HEK293T (cell line): Measurements from ENCODE around the gene ZNF580.

Source experiments
- CTCF ChIA-PET: fragments of 350-600 bp; formaldehyde crosslinking; extraction: SDS; loops from one replicate; lab custom pipeline; 2021; ENCODE audit warnings: antibody characterized with exemption, inconsistent platforms; lab: Yijun Ruan, JAX
- POLR2A ChIA-PET: fragments of 350-600 bp; formaldehyde crosslinking; extraction: SDS; loops from one replicate; lab custom pipeline; 2020; ENCODE audit warnings: antibody characterized with exemption, inconsistent platforms; lab: Yijun Ruan, JAX
- DNase-seq: peaks from one replicate; pipeline ENCODE4 v3.0.0; 2012; ENCODE audit warnings: mixed read lengths; ENCODE audit errors: extremely low spot score
- ARNT ChIP-seq: fragments of 450-650 bp; IDR thresholded peaks from 2 replicates; pipeline ENCODE4 v1.6.1; 2017; ENCODE audit warnings: mild to moderate bottlenecking
- BHLHE40 ChIP-seq: fragments of 450-650 bp; IDR thresholded peaks from 2 replicates; pipeline ENCODE4 v1.6.1; 2016; ENCODE audit warnings: mild to moderate bottlenecking, moderate library complexity, borderline replicate concordance
- CTBP1 ChIP-seq: fragments of 450-650 bp; IDR thresholded peaks from 2 replicates; pipeline ENCODE4 v1.6.1; 2016; ENCODE audit warnings: borderline replicate concordance
- ELF4 ChIP-seq: fragments of 450-650 bp; IDR thresholded peaks from 2 replicates; pipeline ENCODE4 v1.6.1; 2017; ENCODE audit warnings: antibody characterized with exemption
- FOXA1 ChIP-seq: fragments of 450-650 bp; IDR thresholded peaks from 2 replicates; pipeline ENCODE4 v1.6.1; 2016; ENCODE audit warnings: mild to moderate bottlenecking
- FOXK2 ChIP-seq: fragments of 450-650 bp; IDR thresholded peaks from 2 replicates; pipeline ENCODE4 v1.6.1; 2016; ENCODE audit warnings: mild to moderate bottlenecking
- FOXM1 ChIP-seq: fragments of 450-650 bp; IDR thresholded peaks from 2 replicates; pipeline ENCODE4 v1.6.1; 2017; ENCODE audit warnings: mild to moderate bottlenecking, borderline replicate concordance
- HDGF ChIP-seq: fragments of 450-650 bp; IDR thresholded peaks from 2 replicates; pipeline ENCODE4 v1.6.1; 2017; ENCODE audit warnings: antibody characterized with exemption, borderline replicate concordance
- L3MBTL2 ChIP-seq: fragments of 450-650 bp; conservative IDR thresholded peaks from 2 replicates; pipeline ENCODE4 v1.6.1; 2016; ENCODE audit warnings: mild to moderate bottlenecking
- LEF1 ChIP-seq: fragments of 450-650 bp; IDR thresholded peaks from 2 replicates; pipeline ENCODE4 v1.6.1; 2017; ENCODE audit warnings: mild to moderate bottlenecking, borderline replicate concordance
- NFRKB ChIP-seq: fragments of 450-650 bp; IDR thresholded peaks from 2 replicates; pipeline ENCODE4 v1.6.1; 2016; ENCODE audit warnings: mild to moderate bottlenecking, moderate library complexity
- SP1 ChIP-seq: fragments of 450-650 bp; IDR thresholded peaks from 2 replicates; pipeline ENCODE4 v1.6.1; 2017
- SUZ12 ChIP-seq: fragments of 450-650 bp; IDR thresholded peaks from 2 replicates; pipeline ENCODE4 v1.6.1; 2016; ENCODE audit warnings: mild to moderate bottlenecking
- TARDBP ChIP-seq: fragments of 450-650 bp; IDR thresholded peaks from 2 replicates; pipeline ENCODE4 v1.6.1; 2016
- ZNF384 ChIP-seq: fragments of 450-650 bp; IDR thresholded peaks from 2 replicates; pipeline ENCODE4 v1.6.1; 2016
- TF ChIP-seq, protein P1 (sequence below): fragments of 450-650 bp; IDR thresholded peaks from 2 replicates; pipeline ENCODE4 v1.6.1; 2016

Gene ZNF580

DNA sequence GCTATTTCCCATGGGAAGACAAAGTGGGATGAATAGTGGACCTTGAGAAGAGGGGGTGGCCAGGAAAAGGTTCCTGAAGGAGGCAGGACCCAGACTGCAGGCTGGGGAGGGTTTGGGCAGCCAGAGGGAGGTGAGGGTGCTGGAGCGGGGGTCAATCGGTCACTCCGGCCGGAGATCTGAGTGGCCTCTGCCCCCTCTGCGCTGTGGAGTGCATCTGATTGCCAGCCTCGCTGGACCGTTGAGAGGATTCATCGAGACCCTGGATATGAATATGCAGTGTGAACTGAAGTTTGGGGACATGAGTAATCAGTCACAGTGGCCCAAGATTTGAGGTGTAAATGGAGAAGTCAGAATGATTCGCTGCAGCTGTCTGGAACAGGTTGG lies 5.5 kb upstream of the ZNF580 start:
- ChIA-PET POLR2A (interaction anchor here (0.9 to 1.4 kb wide), 3 partner anchors 11 to 30 kb away, joined by 3 to 6 read pairs (median 4); partner anchors contain the start of genes ZNF784 and ZNF865), CTCF (interaction anchor here (0.6 kb wide), 1 partner anchor 19 kb away, joined by 3 read pairs; no protein-coding TSS in a partner anchor)
- no peak for DNase-seq
- TF ChIP-seq FOXK2: no peak
- no peak for TF ChIP-seq NFRKB
- no peak for TF ChIP-seq TARDBP
- no peak for TF ChIP-seq CTBP1
- TF ChIP-seq ELF4: no peak
- no peak for TF ChIP-seq ARNT

DNA sequence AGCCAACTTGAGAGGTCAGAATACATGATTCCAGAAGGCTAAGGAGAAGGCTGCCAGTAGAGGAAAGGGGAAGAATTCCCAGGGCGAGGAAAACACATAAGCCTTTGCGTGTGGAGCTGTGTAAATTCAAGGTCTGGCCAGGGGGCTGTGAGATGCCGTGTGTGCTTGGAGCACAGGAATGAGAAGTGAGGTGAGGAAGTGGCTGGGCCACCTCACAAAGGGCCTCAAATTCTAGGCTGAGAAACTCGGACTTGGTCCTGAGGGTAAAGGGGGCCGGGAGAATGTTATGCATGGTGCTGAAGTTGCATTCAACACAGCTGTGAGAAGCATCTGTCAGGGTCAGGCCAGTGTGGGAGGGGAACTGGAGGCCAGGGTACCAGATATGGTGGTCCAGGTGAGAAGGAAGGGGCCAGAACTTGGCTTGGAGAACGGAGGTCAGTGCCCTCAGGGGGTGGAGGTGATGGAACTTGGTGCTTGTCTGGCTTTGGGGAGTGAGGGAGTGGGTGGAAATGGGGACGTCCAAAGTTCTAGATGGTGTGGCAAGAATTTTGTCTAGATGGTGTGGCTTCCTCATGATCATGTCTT lies 4.9 kb upstream of the ZNF580 start:
- ChIA-PET POLR2A (interaction anchor here (0.6 to 2.4 kb wide), 5 partner anchors 11 to 469 kb away, joined by 3 to 12 read pairs (median 3); partner anchors contain the start of genes CCDC106, U2AF2 and ZNF784), CTCF (interaction anchor here (0.6 kb wide), 2 partner anchors 18 to 36 kb away, joined by 3 to 5 read pairs; no protein-coding TSS in a partner anchor)
- TF ChIP-seq ELF4 (no peak), SP1 (no peak), SUZ12 (no peak), HDGF (no peak), BHLHE40 (no peak), FOXA1 (no peak), LEF1 (no peak), FOXM1 (no peak), ARNT (no peak), TARDBP (no peak), FOXK2 (no peak), NFRKB (no peak), CTBP1 (no peak), ZNF384 (no peak), L3MBTL2 (no peak)
- TF ChIP-seq, protein P1, sequence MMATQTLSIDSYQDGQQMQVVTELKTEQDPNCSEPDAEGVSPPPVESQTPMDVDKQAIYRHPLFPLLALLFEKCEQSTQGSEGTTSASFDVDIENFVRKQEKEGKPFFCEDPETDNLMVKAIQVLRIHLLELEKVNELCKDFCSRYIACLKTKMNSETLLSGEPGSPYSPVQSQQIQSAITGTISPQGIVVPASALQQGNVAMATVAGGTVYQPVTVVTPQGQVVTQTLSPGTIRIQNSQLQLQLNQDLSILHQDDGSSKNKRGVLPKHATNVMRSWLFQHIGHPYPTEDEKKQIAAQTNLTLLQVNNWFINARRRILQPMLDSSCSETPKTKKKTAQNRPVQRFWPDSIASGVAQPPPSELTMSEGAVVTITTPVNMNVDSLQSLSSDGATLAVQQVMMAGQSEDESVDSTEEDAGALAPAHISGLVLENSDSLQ: no peak
- DNase-seq: no peak

DNA sequence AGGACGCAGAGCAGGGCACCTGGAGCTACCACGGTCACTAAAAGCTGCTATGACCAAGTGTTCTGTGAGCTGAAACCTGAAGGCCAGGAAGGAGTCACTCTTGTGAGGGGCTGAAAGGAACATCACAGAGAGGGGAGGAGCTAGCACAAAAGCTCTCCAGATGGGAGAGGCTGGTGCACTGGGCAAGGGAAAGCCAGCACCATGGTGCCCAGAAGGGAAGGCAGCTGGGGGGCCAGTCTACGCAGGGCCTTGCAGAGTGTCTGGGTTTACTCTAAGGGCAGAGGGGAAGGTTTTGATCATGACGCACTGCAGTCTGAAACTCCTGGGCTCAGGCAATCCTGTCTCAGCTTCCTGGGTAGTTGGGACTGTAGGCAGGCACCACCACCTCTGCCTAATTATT lies 4.1 kb upstream of the ZNF580 start:
- DNase-seq: no peak
- ChIA-PET CTCF (no interaction called here), POLR2A (interaction anchor here (0.6 to 2.4 kb wide), 7 partner anchors 8 to 577 kb away, joined by 3 to 12 read pairs (median 3); partner anchors contain the start of genes U2AF2 and ZNF784)
- TF ChIP-seq TARDBP (no peak), FOXA1 (no peak), ELF4 (no peak), CTBP1 (no peak)

DNA sequence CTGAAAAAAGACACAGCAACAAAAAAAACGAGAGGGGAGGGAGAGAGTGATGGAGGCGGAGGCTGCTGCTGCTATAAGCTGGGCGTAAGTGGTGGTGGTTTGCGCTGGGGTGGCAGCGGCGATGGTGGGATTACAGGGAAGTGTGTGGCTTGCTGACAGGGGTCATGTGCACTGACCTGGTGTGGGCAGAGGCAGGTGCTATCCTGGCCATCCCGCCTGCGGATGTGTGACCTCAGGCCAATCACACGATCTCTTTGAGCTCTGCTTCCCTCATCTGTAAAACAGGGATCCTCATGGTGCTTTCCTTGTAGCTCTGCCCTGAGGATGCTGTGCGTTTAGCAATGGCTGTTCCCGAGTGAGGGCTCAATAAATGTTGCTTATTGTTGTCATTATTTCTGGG lies 3.3 kb upstream of the ZNF580 start:
- CTCF ChIA-PET: no interaction called here
- TF ChIP-seq L3MBTL2 (no peak), LEF1 (no peak), BHLHE40 (no peak), CTBP1 (no peak), SUZ12 (no peak), SP1 (no peak), HDGF (no peak), TARDBP (no peak), FOXK2 (no peak), ZNF384 (no peak), NFRKB (no peak), ELF4 (no peak), ARNT (no peak), FOXM1 (no peak), FOXA1 (no peak)
- TF ChIP-seq, protein P1: no peak
- DNase-seq: no peak
- POLR2A ChIA-PET: interaction anchor here (1.2 to 2.4 kb wide), 4 partner anchors 9 to 17 kb away, joined by 3 to 12 read pairs (median 6); partner anchors contain the start of genes U2AF2 and ZNF784

DNA sequence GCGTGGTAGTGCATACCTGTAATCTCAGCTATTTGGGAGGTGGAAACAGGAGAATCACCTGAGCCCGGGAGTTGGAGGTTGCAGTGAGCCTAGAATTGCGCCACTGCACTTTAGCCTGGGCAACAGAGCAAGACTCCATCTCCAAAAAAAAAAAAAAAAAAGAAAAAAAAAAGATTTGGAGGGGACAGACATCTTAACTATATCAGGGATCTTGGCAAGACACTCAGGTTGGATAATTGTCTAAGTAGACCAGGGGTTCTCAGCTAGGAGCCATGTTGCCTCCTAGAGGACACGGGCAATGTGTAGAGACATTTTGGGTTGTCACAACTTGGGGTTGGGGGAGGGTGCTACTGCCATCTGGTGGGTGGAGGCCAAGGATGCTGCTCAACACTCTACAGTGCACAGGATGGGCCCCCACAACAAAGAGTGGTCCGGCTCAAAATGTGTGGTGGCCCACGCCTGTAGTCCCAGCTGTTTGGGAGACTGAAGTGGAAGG lies 1.9 kb upstream of the ZNF580 start:
- DNase-seq: peak; percentile 26
- TF ChIP-seq SP1: no peak
- TF ChIP-seq LEF1: no peak
- no peak for TF ChIP-seq BHLHE40
- TF ChIP-seq CTBP1: no peak
- TF ChIP-seq FOXA1: no peak
- no peak; the same call in 1 of the 2 replicates for TF ChIP-seq ZNF384
- no peak for TF ChIP-seq NFRKB
- no peak for TF ChIP-seq HDGF
- ChIA-PET POLR2A (interaction anchor here (0.7 to 1.8 kb wide), 2 partner anchors 15 to 35 kb away, joined by 3 read pairs; no protein-coding TSS in a partner anchor), CTCF (interaction anchor here (0.6 to 1.3 kb wide), 6 partner anchors 10 to 395 kb away, joined by 3 to 6 read pairs (median 4); partner anchors contain the start of gene U2AF2)

DNA sequence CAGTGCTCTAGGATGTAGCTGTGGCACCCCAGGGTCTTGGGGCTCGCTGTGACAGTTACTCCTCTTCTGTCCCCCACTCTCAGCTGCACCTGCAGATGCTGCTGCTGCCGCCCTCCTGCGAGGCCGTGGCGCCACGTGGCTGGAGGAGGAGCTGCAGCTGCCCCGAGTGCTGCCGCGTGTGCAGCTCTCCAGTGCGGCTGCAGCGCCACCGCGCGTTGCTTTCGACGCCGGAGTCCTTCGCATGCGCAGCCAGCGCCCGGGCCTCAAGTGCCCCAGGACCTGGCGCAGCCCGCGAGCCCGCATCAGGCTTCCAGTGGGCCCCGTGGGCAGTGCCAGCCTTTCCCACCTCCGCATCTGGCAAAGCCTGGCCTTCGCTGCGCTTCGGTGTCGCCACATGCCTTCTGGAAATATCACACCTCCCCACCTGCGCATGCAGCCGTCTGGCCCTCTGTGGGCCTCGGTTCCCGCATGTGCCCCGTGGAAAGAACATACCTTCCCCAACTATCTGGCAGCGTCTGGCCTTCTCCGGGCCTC lies 692 bp upstream of the ZNF580 start:
- TF ChIP-seq TARDBP (no peak), CTBP1 (no peak), L3MBTL2 (peak; percentile 100), NFRKB (no peak), FOXK2 (no peak), FOXA1 (no peak), ARNT (no peak), SUZ12 (no peak), ZNF384 (no peak)
- ChIA-PET CTCF (interaction anchor here (0.7 to 1.3 kb wide), 3 partner anchors 13 to 40 kb away, joined by 3 to 5 read pairs (median 4); partner anchors contain the start of gene ZNF524), POLR2A (interaction anchor here (1.5 to 1.8 kb wide), 3 partner anchors 15 to 36 kb away, joined by 3 read pairs; partner anchors contain the start of gene U2AF2)
- peak; percentile 70 for DNase-seq
